Activated CD8-positive, alpha-beta memory T cell treated with anti-CD3 and anti-CD28 coated beads for 4 hours (primary cell): ENCODE measurements around the gene ANXA8.
"Not testable (repeated sequence)": the region's sequence is repeated elsewhere in the genome, so short reads cannot be mapped to it uniquely, and the experiment has no call there.

Experiments used
- DNase-seq, 2 donors: peaks; one replicate each; pipeline ENCODE4 v3.0.0-alpha.2; 2020; ENCODE audit warnings: low read depth in 2 of 2

ANXA8 gene

DNA sequence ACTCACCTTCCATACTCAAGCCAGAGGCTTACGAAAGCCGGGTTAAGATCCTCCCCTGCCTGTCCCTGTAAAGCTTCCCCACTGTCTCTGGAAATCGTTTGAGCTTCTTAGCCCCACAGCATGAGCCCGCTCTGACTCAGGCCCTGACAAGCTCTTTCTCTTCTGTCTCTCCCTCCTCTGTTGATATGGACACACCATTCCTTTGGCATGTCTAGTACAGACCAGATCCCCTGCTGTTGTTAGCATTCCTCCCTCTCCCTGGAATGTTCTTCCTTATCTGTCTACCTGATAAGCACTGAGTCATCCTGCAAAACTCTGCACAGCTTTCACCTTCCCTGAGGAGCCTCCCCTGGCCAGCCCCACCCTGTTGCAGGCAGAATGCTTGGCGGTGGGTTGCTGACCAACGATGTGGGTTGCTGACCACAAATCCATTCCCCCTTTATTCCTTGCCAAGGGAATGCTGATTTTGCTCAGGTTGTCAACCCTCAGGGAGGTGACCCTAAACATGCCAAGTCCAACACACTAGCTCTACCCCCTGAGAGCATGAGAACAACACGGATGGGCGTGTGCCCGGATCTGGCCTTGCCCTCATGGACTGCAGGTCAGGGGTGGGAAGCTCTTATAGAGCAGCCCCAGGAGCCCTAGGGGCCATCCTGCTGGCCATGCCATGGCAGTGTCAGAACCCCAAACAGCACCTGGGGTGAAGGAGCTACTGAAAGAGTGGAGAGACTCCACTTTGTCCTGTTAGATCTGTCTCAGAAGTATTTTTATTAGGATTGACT, 21.1 kb downstream of the ANXA8 start:
- not testable (repeated sequence) for DNase-seq

DNA sequence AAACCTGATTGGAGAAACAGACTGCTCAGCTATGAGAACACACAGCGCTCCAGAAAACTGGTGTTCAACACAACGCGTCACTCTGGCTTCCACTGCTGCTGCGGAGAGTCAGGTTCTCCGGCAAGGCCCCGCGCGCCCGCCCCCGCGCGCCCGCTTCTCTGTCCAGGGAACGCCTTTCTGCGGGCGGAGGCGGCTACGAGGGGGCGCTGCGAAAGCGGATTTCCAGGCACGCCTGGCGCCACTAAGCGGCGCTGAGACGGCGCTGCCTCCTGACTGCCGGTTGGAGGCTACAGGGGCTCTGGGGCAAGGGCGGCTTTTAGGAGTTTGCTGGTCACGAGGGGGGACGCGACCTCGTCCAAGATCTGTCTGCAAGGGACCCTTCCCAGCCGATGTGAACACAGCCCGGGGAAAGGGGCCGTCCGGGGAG, 22.6 kb downstream of the ANXA8 start:
- DNase-seq: not testable (repeated sequence)

DNA sequence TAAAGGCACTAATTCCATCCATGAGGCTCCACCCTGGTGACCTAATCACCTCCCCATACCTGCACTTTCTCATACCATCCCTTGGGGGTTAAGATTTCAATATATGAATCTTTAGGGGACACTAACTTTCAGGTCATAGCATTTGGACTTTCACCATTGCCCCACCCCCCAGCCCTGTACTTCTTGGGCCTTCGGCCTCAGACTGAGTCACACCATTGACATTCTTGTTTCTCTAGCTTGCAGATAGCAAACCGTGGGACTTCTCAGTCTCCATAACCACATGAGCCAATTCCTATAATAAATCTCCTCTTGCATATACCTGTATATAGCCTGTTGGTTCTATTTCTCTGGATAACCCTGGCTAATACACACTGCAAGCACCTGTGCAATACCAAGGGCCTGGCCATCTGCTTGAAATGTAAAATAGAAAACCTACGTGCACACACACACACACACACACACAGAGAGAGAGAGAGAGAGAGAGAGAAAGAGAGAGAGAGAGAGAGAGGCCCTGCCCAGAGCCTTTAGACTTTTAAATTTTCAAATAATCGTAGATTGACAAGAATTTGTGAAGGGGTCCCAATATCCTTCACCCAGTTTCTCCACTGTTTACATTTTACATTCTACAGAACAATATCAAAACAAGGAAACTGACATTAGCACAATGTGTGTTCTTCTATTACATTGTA, 25.3 kb downstream of the ANXA8 start:
- no peak for DNase-seq

DNA sequence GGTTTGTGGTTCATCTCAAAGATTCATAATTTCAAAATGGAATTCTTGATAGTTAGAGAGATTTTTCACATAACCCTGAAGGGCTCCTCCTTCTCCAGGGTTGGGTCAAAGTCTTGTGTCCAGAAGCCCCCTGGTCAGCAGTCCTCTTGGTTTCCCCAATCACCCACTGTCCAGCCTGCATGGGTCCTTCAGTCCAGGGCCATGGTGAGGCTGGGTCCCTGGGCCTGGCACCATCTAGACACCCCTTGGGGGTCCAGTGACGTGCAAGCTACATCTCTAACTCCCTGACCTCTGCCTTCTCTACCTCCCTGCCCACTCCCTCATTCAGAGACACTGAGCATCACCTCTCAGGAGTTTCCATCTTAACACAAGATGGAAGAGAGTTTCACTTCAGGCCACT, 26.1 kb downstream of the ANXA8 start:
- DNase-seq: no peak

DNA sequence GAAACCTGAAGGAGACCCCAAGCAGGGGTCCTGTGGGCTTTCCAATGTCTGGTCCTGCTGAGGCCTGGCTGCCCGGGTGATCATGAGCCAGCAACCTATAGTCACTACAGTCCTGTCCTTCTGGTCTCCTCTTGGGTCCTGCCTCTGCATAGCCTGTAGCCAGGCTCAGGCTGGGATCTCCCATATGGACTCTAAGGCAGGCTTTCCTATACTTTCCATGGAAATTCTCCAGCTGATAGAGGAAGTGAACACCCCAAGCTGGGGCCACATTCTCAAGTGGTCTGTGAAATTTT, 26.4 kb downstream of the ANXA8 start:
- DNase-seq: no peak

DNA sequence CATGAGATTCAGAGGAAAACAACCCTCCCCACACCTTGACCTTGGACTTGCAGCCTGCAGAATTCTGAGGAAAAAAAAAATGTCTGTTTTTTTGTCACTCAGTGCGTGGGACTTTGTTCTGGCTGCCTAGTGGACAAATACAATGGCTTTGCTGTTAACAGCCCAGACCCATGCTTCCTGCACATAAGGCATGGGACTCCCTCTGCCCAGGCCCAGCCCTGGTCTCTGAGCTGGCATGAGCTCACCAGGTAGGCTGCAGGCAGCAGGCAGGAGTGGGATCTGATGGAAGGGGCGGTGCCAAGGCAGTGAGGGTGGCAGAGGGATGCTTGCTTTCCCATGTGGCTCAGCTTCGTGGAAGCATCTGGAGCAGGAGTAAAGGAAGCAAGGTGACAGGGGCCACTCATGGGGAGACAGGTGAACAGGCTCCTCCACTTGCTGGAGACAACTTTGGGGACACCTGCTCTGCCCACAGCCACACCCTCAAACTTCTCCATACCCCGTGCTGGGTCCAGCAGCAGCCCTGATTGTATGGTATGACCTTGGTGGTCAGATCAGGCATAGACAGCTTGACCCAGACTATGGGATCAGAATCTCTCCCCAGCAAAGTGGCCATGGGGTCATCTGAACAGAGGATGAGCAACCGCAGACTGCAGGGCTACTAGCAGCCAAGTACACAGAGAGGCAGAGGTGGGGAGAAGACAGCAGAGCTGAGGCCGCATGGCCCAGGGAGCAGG, 27.0 kb downstream of the ANXA8 start:
- no peak for DNase-seq

DNA sequence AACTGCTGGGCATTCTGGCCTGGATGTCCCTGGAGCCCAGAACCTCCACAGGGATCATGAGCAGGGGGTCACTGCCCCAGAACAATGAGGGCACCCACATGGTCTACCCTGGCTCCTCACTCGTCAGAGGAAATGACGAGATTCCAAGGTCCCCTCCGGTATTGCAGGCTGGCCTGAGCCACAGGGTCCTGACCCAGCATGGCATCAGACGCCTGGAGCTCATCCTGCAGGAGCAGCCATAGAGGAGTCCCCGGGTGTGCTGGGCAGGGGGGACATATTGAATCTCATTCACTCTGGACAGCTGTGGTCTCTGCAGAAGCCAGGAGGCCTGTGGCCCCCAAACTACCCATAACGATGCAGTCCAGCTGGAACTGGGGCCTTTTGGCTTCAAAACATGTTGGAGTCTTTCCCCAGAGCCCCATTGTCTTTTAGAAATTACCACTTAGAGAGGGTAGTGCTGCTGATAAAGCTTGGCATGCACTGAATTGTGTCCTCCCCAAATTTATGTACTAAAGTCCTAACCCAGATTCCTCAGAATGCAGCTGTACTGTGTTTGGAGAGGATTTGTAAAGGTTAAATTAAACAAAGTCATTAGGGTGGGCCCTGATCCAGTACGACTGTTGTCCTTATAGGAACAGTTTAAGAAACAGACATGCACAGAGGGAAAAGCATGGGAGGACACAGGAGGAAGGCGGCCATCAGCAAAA, 27.7 kb downstream of the ANXA8 start:
- no peak for DNase-seq

DNA sequence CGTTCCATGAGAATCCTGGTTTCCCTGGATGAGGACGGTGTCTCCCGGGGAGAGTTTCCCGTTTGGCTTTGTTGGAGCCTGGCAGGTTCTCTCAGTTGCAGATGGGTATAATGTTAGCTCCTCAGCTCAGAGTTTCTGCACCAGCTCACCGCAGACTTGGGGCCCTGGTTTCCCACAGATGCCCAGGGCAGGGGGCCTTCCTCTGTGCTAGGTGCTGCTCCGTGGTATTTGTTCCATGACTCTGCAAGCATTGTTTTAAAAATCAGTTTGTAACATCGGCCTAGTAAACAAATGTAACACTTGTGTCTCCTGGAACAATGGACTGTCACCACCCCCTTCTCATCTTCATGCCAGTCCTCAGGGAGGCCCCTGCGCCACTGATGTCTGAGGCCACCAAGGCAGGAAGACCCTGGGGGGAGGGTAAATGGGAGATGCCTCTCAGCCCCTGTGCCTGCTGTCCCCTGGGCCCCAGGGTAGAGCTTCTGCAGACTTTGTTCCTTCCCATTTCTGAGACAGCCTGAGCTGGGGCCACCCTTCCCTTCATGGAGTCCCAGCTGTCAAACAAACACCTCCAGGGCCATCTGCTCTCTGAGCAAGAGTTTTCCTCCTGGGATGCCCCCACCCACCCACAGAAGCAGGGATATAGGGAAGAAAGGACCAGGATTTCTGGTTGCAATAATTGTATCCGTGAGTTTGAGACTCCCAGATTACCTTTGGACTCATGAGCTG, 28.4 kb downstream of the ANXA8 start:
- DNase-seq: not testable (repeated sequence)

DNA sequence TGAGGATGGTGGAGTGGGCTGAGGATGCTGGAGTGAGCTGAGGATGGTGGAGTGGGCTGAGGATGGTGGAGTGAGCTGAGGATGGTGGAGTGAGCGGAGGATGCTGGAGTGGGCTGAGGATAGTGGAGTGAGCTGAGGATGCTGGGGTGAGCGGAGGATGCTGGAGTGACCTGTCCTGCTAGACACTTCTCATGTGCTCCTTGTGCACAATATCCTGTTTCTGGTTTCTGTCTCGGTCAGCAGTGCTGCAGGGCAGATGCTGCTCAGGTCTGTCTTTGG, 29.2 kb downstream of the ANXA8 start:
- no peak for DNase-seq

DNA sequence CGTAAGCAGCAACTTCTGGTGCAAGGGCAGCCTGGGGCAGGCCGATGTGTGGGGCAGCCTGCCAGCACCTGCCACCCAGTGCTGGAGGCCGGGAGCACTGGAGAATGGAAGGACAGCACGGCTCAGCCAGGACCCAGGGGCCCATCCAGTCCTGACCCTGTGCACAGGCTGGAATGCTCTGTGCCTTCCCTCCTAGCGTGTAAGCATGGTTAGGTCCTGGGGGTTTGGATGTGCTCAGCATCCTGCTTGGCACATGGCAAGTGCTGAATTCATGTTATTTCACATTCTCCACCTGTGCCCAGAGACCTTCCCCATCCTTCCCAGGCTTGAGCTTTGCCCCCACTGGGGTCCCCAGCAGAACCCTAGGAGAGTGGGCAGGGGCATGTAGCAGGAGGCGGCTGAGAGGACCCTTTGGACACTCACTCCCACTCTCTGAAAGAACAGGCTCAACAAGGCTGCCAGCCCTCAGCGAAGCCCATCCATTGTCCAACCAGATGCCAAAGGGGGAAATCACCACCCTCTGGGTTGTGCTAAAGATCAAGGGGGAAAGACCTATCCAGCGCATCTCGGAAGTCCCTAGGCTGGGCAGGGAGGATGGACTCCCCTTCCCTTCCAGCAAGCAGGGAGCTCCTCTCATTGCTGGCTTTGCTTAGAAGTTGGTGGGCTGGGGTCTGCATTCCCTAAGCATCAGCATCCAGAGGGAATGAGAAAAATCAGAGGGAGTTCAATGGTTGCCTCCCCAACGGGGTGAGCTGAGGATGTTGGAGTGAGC, 29.7 kb downstream of the ANXA8 start:
- DNase-seq: no peak

DNA sequence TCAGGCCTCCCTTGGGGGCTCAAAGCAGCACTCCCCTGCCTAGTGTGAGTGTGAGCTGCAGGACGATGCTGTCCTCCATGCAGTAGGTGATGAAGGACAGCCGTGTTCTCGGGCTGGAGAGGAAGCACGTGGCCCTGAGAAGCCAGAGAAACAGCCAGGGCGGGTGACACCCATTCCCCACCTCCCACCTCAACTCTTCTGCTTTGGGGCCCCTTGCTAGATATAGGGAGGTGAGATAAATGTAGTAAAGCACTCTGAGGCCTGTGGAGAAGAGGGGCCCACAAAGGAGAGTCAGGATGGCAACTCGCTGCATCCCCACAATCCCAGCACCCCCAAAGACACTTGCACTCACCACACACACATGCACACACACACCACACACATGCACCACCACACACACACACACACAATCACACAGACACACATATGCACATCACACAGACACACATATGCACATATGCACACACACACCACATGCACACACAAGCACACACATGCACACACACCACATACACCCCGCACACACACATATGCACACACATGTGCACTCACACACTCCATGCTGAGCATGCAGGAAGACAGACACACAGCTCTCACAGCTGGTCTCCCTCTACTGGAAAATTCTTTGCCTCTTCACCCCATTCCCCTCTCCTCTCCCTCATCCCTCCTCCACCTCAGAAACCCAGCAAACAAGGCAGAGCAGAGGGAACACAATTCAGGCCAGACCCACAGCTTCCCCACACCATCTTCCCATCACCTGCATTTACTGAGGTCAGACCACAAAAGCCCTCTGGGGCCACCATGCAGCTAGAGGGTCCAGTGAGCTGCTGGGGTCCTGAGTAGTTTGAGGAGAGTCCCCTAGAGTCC, 30.5 kb downstream of the ANXA8 start:
- DNase-seq: no peak

DNA sequence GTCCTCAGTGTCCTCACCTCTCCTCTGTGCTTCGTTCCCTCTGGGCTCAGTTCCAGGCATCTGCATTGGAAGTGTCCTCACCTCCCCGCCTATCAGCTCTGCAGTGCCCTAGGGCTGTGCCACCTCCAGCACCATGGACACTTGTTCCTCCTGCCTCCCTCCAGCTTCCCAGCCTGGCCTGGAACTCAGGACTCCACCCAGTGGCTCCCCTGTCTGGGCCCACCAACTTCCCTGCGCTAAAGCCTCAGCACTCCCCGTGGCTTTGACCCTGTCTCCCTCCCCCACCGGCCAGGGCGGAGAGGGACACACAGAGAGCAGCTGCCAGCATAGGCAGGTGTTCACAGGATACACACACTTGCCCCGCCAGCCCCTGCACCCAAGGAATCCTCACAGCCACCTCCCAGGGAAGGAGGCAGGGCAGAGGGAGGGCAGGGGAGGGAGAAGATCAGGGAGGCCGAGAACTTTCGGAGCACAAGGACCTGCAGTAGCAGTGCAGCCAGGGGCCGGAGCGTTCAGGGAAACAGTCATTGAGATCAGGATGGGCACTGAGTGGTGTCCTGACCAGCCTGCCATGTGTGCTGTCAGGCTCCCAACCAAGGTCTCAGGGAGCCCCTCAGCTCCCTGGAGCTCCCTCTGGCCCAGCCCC, 31.3 kb downstream of the ANXA8 start:
- DNase-seq: no peak

DNA sequence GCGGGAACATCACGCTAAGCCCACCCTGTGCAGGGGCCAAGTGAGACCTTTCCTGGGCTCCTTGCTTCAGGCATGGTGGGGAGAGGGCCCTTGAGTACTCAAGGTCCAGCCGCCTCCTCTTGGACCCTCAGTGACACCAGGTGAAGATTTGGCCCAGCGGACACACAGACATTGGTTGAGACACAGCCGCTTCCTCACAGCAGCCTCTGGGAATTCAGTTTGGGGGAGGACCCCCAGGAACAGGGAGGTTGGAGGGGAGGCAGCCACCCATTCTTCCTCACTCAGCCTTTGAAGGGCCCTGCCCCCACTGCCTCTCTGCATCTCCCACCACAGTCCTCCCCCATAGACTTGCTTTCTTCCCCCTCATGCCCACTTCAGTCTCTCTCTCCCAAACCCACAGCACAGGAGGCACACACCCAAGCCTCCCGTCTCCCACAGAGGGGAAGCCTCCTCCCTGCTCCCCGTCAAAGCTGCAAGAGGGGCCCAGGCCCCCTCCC, 31.9 kb downstream of the ANXA8 start:
- no peak for DNase-seq

DNA sequence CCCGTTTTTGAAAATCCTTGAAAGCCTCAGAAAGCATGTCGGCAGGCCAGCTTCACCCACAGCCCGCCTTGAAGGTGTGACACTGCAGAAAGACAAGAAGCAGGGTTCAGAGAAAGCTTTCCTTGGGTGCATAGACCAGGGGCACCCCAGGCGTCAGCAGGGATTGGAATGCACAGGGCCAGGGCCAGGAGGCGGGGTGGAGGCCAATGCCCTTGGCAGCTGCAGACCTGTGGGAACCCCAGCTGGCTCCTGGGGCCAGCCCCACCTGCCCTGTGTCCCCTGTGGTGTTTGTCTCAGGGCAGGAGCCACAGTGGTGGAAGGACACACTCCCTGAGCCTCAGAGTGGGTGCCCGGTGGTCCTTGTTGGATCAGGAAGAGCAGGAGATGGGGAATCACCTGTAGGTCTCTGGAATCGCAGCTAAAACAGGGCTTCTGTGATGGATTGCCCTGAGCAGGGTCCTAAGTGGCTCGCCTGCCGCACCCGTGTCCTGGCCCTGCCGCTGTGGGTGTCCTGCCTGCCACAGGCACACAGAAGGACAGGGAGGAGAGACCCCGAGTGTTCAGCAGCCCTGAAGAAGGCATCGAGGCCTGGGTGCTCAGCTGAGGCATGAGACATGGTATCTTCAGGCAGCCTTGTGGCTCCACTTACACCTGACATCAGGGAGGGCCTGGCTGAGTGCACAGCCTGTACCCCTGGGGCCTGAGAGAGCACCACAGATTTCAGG, 32.5 kb downstream of the ANXA8 start:
- DNase-seq: no peak

DNA sequence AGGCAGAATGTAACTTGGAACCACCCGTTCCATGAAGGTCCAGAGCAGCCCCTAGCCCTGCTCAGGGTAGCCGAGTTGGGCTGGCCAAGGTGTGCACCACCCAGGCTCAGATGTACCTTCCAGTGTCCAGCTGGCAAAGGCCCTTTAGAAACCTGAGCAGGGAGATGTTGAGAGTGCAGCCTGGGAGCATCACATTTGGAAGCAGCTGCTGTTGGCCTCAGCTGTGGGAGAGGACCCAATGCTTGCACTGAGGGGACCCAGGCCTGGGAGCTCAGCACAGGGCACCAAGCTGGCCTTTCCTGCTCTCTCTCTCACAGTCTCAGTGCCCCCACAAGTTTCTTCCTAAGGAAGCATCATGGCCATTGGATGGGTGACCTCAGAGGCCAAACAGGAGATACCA, 33.5 kb downstream of the ANXA8 start:
- DNase-seq: no peak

DNA sequence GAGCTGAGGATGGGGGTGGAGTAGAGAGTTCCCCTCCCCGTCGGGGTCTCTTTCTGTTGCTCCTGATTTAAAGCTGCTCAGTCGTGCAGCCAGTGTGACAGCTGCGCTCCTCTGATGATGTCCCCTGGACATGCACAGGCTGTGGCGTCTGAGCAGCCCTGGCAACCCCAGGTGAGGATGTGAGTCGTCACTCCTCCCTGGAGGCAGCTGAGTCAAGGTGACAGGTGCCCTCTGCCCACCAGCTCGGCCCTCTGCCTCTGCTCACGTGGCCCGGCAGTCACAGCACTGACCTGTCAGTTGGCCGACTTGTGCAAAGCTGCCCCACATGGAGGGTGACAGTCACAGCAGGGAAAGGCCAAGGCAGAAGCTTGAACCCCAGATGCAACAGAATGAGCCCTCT, 33.9 kb downstream of the ANXA8 start:
- no peak for DNase-seq

DNA sequence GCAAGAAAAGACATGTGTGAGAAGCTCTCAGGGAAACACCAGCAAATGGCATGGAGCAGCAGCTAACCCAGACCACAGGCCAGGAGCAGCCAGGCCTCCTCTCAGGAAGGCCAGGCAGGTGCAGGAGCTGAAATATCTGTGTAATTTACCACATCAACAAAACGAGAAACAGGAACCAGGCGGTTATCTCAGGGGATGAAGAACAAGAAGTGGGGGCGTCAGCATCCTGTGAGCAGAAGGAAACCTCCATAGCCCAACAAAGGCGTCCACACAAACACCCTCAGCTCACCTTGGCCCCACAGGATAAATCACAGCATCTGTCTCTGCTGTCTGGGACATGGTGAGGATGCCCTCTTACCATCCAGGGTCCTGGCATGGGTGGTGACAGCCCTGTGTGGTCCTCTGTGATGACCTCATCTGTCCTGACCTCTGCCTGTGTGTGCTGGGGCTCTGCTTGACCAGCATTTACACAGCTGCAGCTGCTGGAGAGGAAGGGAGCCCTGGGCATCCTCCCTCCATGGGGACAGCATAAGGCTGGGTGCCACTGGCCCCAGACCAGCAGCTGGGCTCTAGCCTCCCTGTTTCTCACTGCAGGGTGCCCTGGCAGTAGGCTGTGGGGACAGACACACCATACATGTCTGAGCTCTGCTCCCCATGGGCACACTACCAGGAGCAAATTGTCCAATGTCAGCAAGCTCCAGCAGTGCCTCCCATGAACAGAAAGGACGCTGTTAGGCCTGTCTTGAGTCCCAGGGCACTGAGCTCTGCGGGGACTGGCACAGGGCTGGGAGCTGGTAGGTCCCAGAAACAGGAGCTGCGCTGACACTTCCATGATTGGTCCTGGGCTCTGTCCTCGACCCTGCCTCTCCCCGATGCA, 34.6 kb downstream of the ANXA8 start:
- DNase-seq: no peak

DNA sequence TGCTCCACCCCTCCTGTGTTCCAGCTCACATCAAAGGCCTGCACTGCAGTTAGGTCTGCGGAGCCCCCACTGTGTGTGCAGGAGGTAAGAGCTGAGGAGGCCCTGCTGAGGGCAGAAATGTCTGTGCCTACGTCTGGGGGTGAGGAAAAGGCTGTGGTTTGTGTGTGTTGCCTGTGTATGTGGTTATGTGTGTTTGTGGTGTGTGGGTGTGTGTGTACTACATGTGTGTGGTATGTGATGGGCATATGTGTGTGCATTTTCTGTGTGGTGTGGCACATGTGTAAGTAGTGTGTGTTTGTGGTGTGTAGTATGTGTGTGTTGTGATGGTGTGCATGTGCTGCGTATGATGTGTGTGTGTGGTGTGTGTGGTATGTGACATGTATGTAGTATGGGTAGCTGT, 36.2 kb downstream of the ANXA8 start:
- no peak for DNase-seq
